Measurements from ENCODE around the gene DDX51. TPM values are rescaled to one million over a fixed set of nuclear protein-coding genes. Genes with fewer than 3 reads are reported as not detected.
A peak's percentile ranks its signal among the peaks of the same experiment; 100 is the strongest.

The DDX51 gene
- total RNA-seq, 1 experiment from 2014 or later: 4.7 TPM

DNA sequence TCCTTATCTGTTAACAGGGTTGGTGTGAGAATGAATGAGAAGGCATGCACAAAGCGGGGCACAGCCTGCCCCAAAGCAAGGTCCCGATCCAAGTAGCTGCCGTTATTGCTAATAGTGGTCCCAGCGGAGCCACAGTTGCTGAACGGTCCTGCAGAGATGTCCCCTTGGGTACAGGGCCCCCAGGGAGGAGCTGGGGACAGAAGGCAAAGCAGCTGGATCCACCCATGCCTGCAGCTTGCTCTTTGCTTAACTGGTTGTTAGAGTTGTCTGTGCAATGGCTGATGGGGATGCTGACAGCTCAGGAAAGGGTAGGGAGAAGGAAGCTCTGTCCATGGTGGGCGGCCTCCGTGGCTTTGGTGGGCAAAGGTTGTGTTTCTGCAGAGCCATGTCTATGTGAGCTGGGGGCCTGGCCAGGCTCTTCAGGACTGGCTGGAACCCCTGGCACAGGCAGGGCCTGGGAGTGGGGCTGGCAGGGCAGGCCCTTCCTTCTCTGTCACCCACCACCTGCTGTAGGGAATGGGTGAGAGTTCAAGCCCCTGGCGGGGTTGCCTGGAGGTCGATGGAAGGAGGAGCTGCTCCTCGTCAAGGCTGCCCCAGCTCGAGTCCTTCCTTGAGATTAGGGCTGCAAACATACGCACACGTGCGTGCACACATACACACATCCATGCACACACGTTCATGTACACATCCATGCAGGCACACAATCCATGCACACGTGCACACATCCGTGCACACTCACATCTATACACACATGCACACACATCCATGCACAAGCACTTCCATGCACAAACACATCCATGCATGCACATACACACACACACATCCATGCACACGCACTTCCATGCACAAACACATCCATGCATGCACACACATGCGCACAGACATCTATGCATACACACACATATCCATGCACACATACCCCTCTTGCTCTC is 35.6 kb upstream of the DDX51 start:
- DNase-seq (ENCODE audit: low spot score): no peak

DNA sequence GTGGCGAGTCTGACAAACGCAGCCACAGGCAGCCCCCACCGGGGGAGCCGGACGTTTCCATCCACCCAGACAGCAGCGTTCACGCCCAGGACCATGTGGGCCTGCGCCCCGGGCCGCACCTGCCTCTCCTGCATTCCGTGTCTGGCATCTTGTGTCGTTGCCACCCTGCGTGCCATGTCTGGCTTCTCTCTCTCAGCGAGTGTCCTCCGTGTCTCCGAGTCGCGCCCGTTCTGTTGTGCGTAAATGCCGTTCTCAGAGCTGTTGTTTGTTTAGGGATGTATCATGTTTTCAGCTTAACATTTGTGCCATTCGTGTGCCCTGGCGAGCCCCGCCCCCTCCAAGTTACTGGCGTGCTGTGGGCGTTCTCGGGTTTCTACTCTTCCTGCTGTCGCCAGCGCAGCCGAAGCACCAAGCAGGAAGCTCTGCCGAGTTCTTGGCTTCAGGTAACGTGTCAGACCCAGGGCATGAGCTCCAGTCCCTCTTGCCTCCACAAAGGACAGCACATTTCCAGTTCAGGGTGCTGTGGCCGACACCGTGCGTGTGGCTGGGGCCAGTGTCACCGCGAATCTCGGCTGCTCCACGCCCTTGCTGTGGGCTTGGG is 34.8 kb upstream of the DDX51 start:
- no peak for DNase-seq (ENCODE audit: low spot score)

DNA sequence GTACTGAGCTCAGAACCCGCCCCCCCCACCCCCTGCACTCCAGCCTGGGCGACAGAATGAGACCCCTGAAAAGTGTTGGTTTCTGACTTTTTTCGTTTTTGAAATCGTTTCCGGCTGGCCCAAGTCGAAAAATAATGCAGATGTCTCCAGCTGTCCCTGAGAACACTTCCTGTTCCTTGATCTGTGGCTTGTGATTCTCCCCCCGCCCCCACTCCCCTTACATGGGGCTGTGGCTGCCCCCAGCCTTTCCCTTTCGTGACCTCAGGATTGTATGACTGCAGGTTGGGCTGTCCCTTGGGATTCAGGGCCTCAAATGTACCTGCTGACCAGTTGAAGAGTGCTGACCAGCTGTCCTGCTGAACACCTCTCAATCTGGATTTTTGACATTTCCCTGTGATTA is 34.2 kb upstream of the DDX51 start:
- no peak for DNase-seq (ENCODE audit: low spot score)

DNA sequence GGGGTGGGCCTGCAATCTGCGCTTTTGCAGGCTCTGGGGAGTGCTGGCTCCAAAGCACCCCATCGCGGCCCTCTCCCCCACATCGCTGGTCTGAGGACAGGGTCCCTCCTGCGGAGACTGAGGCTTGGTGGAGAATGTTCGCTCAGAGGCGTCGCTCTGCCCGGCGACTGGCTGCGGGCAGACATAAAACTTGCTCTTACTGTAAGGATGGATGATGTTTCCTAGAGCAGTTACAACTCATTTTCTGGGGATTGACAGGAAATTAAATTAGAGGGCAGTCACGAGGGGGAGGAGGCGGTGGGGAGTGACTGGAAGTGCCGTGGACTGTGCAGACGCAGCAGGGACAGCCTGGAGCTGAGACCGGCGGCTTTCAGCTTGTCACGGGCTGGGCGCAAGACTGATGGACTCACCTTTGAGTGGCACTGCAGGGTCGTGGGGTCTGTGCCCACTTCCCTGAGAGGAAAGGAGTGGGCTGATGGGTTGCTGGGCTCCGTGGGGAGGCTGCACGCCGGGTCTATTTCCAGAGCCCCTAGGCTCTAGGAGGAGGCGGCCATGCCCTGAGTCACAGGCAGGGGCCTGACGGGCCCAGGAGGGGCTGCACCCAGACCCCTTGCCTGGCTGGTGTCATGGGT is 32.9 kb upstream of the DDX51 start:
- no peak for DNase-seq (ENCODE audit: low spot score)

DNA sequence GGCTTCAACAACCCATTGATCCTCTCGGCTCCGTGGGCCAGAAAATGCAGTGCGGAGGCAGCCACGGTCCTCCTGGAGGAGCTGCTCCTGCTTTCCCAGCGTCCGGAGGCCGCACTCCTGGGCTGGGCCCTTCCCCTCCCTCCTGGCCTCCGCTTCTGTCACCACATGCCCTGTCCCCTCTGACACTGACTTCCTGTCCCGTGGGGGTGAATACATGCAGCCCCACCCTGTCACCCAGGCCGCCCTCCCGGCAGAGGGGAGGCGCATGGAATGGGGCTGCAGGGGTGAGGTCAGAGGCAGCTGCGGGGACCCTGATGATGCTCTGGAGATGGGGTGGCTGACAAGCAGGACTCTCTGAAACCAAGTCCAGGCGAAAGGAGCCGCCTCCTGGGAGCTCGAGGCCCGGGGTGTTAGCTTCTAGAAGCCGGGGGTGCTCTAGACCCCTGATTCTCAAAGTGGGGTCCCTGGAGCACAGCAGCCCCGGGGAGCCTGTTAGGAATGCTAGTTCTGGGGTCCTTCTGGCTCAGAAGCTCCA is 32.3 kb upstream of the DDX51 start:
- DNase-seq (ENCODE audit: low spot score): no peak

DNA sequence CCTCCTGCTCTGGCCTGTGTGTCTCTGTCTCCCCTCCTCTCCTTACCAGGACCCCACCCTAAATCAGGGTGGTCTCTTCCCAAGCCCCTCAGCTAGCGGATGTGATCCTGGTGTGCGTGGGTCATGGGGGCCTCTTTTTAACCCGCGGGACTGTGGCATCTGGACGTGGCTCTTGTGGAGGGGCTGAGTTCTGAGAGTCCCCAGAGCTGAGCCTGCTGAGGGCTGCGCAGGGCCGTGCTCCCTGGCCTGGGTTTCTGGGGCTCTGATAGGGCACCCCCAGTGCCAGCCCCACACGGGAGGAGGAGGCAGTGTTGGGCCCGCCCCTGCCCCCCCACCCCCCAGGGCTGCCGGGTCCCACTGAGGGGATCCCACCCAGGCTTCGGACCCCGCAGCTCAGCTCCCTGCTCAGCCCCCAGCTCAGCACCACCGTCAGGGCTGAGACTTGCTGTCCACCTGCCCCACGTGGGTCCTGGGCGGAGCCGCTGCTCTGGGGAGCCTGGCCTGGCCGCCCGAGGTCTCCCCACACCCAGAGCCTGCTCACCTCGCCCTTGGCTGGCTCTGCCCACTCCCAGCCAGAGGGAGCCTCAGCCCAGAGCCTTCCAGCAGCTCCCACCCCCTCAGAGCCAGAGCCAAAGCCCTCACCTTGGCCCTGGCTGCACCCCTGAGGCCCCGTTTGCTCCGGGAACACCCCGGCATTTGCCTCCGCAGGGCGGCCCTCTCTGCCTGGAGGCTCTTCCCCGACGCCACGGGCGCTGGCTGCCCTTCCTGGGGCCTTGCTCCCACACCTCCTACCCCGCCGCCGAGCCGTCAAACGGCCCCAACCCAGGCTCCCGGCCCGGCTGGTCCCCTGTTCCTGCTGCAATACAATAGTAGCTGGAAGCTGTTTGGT is 31.6 kb upstream of the DDX51 start:
- no peak for DNase-seq (ENCODE audit: low spot score)

DNA sequence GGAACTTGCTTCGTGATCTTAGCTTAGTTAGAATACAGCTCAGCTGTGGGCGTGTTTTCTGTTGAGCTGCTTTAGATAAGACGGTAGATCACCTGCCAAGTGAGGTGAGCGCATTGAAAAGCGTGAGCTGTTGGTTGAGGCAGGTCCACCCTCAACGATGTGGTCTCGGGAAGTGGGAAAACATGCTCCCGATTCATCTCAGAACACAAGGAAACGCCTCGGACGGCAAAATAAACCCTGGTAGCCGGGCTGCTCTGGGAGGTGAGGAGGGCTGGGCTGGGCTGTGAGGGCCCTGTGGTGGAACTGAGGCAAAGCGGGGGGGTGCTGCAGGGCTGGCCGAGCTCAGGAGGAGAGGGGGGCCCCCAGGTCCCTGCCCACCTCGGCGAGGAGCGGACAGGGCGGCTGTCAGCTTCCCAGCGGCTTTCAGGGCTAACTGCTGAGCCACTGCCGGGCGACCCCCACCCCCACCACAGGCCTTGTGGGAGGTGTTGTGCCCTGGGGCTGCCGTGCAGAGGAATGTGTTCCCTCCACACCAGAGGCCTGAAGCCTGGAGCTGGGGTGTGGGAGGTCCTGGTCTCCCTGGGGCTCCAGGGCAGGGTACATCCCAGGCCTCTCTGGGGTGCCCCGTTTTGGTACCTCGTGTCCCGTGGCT is 30.8 kb upstream of the DDX51 start:
- DNase-seq (ENCODE audit: low spot score): no peak

DNA sequence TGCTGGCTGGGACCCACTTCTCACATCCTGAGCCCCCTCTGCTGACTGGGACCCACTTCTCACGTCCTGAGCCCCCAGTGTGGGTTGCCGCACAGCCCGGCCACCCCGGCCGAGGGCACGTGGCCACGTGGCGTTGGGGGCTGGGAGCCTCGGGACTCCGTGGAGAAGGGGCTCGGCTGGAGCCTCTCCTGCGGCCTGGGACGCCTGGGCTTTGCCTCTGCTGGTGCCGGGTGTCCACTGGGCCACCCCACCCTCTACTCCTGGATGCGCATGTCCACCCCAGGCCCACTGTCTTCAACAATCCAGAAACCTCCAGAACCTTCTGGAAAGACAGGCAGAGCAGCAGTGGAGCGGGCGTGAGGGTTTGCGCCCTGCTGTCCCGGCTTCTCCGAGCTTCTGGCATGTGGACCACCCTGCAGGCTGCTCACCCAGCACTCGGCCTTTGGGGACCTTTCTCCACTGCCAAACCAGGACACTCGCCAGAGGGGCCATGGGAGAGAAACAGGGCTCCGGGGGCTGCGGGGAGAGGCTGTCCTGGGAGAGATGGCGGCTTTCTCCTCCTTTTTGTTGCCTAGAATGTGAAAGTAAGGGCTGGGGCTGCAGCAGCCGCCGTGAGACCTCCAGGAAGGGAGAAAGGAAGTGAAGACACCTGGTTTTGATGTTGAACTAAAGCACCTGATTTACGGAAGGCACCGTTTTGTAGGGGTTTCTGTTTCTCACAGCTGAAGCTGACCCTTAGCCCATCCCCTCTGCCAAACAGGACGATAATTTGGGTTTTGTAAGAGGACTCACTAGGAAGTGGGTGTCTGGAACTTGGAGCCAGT is 30.1 kb upstream of the DDX51 start:
- no peak for DNase-seq (ENCODE audit: low spot score)

DNA sequence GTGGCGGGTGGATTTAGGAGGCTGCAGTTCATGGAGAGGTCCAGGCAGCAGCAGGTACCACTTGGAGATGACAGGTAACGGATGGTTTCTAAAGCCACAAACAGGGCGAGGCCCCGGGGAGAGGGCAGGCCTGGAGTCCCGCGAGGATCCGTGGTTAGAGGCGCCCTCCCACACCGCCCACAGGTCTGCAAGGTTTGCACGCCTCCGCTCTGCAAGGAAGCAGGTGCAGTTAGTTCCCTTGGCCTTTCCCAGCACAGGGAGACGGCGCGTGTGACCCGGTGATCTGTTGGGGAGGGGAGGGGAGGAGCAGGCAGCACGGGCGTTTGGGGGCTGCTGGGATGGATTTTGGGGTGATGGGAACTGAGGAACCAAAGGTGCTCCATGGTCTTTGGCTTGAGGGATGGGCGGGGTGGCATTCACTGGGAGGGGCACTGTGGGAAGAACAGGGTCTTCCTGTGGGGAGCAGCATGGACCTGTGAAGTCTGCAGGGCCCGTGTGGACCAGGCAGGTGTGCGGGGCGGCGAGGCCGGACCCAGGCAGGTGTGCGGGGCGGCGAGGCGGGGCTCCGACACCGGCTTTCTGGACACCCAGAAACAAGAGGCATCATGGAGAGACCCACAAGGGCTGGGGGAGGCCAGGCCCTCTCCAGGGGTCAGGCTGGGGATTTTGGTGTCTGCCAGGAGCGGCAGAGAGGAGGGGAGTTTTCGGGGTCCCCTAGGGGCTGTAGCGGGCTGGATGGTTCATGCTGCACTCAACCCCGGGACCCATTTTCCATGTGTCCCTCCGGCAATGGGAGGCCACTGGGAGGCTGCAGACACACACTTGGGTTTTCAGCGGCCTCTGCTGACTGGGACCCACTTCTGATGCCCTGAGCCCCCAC is 29.3 kb upstream of the DDX51 start:
- no peak for DNase-seq (ENCODE audit: low spot score)

DNA sequence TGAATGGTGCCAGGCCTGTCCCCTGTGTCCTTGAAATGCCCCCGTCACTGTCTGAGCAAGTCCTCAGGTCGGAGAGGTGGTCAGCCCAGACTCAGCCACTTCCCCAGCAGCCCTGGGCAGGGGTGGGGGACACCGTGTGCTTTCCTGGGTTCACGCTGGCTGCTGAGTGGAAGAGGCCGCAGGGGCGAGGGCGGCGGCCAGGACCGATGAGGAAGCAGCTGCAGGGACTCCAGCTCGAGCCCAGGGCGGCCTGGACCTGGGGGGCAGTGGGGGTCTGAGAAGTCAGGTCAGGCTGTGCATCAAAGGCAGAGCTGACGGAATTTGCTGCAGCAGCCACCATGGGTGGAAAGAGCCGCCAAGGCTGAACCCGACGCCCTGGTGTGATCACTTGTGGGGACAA is 28.5 kb upstream of the DDX51 start:
- no peak for DNase-seq (ENCODE audit: low spot score)

DNA sequence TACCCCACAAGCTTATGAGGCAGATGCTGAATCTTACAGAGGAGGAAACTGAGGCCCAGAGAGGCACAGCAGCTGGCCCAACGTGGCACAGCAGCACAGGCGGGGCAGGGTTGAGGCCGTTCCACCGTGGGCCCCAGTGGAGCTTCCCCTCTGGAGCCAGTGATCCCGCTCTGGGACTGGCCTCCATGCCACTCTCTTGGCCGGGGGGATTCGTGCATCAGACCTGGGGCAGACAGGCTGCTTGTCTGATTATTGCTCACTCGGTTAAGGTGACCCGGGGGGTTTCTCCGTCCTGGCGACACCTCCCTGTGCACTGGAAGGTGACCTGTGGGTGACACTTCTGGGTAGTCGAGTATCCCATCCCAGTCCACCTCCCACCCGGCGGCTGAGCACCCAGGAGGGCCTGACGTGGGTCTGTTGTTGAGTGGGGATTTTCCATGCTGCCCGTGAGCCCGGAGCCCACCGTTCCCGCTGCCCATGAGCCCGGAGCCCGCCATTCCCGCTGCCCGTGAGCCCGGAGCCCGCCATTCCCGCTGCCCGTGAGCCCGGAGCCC is 27.9 kb upstream of the DDX51 start:
- DNase-seq (ENCODE audit: low spot score): no peak

DNA sequence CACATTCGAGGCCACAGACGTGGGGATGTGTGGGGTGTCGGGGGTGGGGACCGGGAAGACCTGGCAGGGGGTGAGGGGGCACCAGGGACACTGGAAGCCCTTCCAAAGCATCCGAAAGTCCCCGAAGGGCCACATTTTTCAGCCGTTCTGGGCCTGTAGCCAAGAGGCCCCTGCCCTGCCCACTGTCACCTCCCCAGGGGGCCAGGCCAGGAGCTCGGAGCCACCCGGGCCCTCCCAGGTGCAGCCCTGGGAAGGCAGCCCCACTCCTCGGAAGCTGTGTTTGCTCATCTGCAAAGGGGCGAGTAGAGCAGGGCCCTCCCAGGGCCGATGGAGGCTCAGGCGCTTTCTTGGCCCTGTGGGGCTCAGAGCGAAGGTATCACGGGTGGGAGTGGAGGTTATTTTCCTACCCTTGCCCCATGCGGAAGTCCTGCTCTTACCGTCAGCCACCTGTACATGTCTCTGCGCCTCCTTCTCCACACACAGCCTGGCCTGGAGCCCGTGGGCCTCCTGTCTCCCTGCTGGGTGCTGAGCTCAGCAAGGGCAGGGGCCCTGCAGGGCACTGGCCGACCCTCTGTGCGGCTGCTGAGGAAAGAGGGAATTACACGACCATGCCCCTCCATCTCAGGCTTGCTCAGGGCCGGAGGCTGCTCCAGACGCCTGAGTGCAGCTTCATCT is 27.3 kb upstream of the DDX51 start:
- no peak for DNase-seq (ENCODE audit: low spot score)

DNA sequence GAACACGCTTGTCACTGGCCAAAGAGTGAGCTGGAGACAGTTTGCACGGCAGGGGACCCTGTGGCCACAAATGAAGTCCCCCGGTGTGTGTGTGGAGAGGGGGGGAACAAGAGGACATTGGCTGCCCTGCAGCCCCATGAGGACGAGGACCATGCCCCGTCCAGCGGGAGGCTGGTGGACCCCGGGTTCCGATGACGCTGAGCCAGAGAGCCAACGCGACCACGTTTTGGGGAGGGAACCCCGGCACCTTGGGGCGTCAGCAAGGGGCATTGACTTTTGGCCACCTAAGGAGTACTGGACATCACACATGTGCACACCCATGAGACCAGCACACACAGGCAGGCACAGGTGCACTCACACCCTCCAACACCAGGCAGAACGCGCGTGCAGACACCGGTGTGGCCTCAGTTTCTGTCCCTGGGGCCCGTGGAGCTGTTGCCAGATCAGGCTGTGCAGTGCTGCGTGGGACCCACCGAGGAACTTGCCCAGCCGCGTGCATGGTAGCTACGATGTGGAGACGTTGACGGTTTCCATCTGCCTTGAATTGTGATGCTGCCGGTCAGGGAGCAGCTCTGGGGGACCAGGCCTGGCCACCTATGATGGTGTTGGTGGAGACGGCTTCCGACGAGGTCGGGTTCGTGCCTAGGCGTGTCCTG is 26.6 kb upstream of the DDX51 start:
- DNase-seq (ENCODE audit: low spot score): no peak

DNA sequence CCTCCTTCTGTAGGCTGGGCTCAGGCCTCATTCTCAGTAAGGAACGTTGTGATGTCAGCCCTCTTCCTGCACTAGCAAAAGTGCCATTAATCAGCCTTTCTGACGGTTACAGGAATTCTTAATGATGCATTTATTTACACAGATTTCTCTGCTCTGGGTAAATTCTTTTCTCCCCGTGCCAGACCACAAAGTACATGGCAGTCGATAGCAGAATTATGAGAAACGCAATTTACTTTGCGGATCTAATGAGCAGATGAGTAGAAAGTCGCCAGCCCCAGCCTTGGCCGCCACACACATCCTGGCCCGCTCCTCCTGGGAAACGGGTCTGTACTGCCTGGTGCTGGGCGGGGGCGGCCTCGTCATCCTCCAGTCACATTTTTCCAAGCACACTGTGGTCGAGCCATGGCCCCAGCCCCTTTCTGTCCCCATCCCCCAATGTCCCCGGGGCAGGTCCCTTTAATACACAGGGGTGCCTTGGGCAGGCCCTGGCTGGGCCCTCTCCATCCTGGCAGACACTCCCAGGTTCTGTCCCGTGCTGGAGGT is 26.0 kb upstream of the DDX51 start:
- peak; percentile 91 for DNase-seq (ENCODE audit: low spot score)

DNA sequence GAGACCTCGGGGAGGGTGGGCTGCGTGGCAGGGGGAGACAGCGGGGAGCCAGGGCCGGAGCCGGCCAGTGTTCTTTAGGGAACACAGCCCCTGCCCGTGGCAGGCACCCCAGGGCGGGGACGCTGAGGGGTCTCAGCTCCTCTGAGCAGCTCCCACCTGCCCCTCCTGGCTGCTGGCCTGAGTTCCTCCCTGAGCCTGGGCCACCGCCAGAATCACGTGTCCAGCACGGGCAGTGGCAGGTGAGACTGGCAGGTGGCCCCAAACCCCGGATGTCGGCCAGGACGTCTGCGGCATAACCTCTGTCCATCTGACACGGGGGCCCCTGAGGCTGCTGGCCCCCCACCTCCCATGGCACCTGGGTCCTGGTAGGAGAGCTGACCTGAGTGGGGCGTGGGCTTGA is 25.3 kb upstream of the DDX51 start:
- DNase-seq (ENCODE audit: low spot score): no peak

DNA sequence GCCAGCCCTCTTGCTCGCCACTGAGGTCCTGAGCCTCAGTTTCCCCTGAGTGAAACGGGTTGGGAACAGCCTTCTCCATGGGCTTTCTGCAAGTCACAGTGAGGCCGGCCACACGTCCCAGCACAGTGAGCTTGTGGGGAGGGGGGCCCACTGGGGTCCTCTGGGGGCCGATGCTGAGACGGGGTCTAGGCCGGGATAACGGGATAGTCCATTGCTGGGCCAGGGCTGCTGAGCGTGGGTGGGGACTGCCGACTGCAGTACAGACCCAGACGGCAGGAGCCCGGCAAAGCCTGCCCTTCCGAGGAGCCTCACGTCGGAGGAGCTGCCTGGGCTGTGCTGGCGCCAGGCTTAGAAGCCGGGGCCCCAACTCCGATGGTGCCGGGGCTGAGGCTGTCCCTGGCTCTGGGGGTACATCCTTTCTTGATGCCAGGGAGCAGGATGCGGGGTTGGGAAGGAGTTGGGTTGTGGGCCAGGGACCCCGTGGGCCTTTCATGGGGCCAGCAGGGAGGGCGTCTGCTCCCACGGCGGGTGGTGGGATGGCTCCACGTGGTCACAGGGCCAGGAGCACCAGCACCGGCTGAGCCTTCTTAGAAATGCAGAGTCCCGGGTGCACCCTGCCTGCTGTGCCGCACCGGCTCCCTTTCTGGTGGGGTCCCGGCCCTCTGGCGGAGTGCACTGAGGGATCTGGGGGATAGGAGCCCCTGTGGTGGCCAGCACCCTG is 24.4 kb upstream of the DDX51 start:
- DNase-seq (ENCODE audit: low spot score): no peak

All from A172 (cell line).